ENCODE results near the gene ADRA2B. TPM values are rescaled to one million over a fixed set of nuclear protein-coding genes. Genes with fewer than 3 reads are reported as not detected.

The ADRA2B gene
- total RNA-seq, 2 donors from 2014 or later, result 0.47 to 1.4 TPM

DNA sequence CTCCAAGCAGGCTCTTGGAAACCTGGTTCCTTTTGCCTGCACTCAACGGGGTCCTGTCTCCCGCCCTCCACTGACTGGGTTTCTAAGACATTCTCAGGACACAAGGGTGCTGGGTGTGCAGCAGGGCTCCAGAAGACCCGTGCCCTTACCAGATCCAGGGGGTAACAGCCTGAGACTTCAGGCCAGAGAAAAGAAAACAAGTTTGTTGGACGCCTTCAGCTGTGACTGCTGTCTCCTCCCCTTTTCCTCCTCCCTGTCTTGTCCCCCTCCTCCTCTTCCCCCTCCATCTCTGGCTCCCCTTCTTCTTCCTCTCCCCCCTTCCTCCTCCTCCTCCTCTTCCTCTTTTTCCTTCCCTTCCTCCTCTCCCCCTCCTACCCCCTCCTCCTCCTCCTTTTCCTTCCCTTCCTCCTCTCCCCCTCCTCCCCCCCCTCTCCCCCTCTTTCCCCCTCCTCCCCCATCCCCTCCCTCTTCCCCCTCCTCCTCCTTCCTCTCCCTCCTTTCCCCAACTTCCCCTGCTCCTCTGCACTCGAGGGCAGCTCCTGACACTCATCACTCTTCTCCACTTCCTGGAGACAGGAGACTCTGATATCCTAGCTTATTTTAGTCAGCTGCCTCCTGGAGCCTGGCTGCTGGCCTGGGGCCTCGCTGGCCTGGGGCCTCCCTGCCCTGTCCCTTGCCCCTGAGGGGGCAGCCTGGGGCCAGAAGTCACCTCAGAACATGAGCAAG lies 12.4 kb downstream of the ADRA2B start:
- no peak for DNase-seq (ENCODE audit: low spot score)
- no peak overlapping the region for H3K4me3 ChIP-seq
- no peaks in the 10 kb centered on the region for H3K36me3 ChIP-seq
- H3K9me3 ChIP-seq, result peaks cover 0 to 11% of the 10 kb centered on the region in 2 donors
- no peaks in the 10 kb centered on the region for H3K27me3 ChIP-seq
- TF ChIP-seq, protein P1, sequence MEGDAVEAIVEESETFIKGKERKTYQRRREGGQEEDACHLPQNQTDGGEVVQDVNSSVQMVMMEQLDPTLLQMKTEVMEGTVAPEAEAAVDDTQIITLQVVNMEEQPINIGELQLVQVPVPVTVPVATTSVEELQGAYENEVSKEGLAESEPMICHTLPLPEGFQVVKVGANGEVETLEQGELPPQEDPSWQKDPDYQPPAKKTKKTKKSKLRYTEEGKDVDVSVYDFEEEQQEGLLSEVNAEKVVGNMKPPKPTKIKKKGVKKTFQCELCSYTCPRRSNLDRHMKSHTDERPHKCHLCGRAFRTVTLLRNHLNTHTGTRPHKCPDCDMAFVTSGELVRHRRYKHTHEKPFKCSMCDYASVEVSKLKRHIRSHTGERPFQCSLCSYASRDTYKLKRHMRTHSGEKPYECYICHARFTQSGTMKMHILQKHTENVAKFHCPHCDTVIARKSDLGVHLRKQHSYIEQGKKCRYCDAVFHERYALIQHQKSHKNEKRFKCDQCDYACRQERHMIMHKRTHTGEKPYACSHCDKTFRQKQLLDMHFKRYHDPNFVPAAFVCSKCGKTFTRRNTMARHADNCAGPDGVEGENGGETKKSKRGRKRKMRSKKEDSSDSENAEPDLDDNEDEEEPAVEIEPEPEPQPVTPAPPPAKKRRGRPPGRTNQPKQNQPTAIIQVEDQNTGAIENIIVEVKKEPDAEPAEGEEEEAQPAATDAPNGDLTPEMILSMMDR (IDR thresholded peaks at IDR 0.05), result no peak
- H3K4me1 ChIP-seq, result peaks cover 0 to 52% of the 10 kb centered on the region in 2 donors
- H3K27ac ChIP-seq, result peak overlapping the region; percentile 35 to 68

DNA sequence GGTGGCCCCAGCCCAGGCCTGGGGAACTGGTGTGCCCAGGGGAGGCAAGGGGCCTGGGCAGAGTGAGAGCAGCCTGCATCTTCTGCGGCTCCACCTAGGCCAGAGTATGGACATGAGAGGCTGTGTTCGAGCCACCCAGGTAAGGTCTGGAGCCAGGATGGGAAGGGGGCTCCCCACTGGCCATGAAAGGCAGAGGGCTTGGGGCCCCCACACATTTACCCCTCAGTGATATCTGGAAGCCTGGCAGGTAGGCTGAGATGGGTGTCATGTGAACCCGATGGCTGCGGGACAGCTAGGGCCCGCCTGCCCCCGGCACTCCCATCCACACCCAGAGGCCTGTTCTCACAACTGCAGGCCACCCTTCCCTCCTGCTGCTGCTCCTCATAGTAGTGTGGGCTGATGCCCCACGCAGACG lies 13.2 kb downstream of the ADRA2B start:
- no peak overlapping the region for H3K27ac ChIP-seq

DNA sequence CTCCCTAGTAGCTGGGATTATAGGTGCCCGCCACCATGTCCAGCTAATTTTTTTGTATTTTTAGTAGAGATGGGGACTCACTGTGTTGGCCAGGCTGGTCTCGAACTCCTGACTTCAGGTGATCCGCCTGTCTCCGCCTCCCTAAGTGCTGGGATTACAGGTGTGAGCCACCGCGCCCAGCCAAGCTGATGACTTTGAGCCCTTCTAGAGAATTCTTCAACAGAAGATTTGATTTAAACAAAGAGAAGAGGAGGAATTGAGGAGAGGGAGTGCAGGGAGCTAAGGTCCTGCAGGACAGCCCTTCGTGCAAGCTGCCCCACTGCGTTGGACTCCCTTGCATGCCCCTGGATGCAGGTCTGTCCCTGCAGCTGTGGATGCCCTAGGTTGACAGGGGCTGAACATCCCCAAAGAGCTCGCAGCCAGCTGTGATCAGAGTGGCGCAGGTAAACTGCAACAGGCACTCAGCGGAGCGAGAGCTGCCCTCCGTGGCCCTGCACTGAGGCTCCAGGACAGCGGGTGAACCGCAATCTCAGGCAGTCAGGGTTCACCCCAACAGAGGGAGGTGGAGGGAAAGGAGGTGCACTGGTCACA lies 13.7 kb downstream of the ADRA2B start:
- Histone ChIP-seq H3K27ac (no peak overlapping the region), H3K27me3 (no peaks in the 10 kb centered on the region), H3K9me3 (peaks cover 0 to 11% of the 10 kb centered on the region in 2 donors), H3K36me3 (no peaks in the 10 kb centered on the region), H3K4me3 (no peak overlapping the region), H3K4me1 (peaks cover 0 to 51% of the 10 kb centered on the region in 2 donors)
- DNase-seq (ENCODE audit: low spot score), result no peak
- TF ChIP-seq, protein P1 (IDR thresholded peaks at IDR 0.05), result no peak

More for the DNA sequence above, 13.2 kb downstream of the ADRA2B start:
- Histone ChIP-seq H3K4me3 (no peak overlapping the region), H3K4me1 (peaks cover 0 to 52% of the 10 kb centered on the region in 2 donors), H3K27me3 (no peaks in the 10 kb centered on the region), H3K9me3 (peaks cover 0 to 11% of the 10 kb centered on the region in 2 donors), H3K36me3 (no peaks in the 10 kb centered on the region)
- DNase-seq (ENCODE audit: low spot score), result no peak
- TF ChIP-seq, protein P1 (IDR thresholded peaks at IDR 0.05), result no peak

DNA sequence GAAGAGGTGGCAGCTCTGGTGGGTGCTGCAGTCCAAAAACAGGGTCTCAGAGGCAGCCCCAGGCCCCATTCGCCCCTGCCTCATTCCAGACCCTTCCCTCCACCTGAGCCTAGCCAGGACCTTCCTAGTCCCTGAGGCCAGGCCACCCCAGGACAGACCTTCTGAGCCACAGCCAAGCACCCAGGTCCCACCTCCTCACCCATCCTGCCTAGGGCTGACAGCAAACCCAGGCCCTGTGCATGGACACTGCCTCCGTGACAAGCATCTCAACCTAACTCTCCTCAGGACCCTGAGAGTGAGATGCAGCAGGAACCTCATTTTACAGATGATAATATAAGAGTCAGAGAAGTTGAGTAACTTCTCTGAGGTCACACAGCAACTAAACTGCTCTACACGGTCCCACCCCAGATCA lies 15.5 kb downstream of the ADRA2B start:
- Histone ChIP-seq H3K36me3 (no peaks in the 10 kb centered on the region), H3K27me3 (no peaks in the 10 kb centered on the region), H3K4me1 (peaks cover 0 to 45% of the 10 kb centered on the region in 2 donors), H3K4me3 (no peak overlapping the region), H3K9me3 (peaks cover 0 to 11% of the 10 kb centered on the region in 2 donors), H3K27ac (no peak overlapping the region)
- DNase-seq (ENCODE audit: low spot score), result peak; percentile 11
- TF ChIP-seq, protein P1 (IDR thresholded peaks at IDR 0.05), result no peak

DNA sequence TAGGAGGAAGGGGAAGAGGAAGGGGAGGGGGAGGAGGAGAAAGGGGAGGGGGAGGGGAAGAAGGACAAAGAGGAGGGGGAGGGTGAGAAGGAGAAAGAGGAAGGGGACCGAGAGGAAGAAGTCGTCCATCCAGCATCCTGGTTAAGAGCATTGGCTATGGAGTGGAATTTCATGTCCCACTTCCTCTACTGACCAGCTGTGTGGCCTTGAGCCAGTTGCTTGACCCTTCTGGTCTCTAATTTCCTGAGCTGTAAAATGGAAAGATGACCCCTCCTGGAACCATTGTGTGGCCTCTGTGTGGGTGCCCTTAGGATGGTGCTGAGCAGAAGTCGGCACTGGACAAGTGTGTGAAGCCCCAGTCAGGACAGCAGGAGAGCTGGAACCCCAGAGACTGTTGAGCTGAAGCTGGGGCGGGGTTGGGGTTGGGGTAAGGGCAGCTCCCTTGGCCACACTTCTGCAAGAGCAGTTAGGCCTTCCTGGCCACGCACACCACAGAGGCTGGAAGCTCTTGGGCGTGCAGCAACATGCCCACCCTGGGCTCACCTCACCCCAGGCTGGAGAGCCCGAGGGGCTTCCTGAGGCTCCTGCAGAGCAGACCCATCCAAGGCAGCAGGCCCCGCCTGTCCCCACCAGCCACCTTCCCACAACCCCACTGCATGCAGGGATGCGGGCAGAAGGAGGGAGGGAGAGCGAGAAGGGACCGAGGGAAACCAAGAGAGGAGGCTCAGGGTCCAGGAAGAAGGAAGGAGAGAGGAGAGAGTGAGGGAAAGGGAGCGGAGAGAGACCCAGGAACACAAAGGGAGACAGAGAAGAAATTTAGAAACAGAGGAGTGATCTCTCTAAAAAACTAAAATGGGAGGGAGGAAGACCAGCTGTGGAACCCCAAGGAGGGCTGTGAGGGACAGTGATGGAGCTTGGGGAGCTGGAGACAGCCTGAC lies 16.2 kb downstream of the ADRA2B start:
- H3K9me3 ChIP-seq, result peaks cover 0 to 4% of the 10 kb centered on the region in 2 donors
- no peaks in the 10 kb centered on the region for H3K36me3 ChIP-seq
- H3K27me3 ChIP-seq, result no peaks in the 10 kb centered on the region
- H3K4me3 ChIP-seq, result no peak overlapping the region
- peaks cover 0 to 45% of the 10 kb centered on the region in 2 donors for H3K4me1 ChIP-seq
- TF ChIP-seq, protein P1 (IDR thresholded peaks at IDR 0.05), result no peak
- peak; percentile 51 for DNase-seq (ENCODE audit: low spot score)
- peak overlapping the region in 1 of 2 donors; percentile 72 for H3K27ac ChIP-seq
